ELF-1 (cell line): ENCODE results near the gene JOSD2.

Source experiments
- DNase-seq: peaks from one replicate; pipeline ENCODE4 v3.0.0-alpha.2; 2016; ENCODE audit warnings: low read depth, low spot score

JOSD2 gene

GRCh38 chr19:50457300-50457699, 53.7 kb downstream of the JOSD2 start:
- DNase-seq: no peak
